GM04504 (cell line): ENCODE results near the gene SERPING1.

Experiments
- DNase-seq: peaks from one replicate; pipeline ENCODE4 v3.0.0-alpha.2; 2012; ENCODE audit warnings: low read depth

Gene SERPING1

DNA sequence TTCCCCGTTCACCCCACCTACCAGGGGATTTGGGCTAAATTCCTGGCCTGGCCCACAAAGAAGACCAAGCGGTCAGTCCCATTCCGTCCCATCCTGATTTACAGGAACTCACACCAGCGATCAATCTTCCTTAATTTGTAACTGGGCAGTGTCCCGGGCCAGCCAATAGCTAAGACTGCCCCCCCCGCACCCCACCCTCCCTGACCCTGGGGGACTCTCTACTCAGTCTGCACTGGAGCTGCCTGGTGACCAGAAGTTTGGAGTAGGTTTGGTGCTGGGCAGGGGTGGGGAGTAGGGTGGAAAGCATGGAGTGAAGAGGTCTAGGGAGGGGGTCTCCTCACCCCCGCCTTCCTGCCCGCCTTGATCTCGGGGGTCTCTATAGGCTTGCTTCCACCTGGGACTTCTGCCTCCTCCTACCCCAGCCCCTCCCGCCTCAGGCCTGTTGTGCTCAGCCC, at the start of gene SERPING1:
TSS of gene SERPING1 (plus strand) at position 225 of the 455 bp plus-strand sequence. CDS start 586 bp downstream, outside the sequence.
- DNase-seq, result no peak

DNA sequence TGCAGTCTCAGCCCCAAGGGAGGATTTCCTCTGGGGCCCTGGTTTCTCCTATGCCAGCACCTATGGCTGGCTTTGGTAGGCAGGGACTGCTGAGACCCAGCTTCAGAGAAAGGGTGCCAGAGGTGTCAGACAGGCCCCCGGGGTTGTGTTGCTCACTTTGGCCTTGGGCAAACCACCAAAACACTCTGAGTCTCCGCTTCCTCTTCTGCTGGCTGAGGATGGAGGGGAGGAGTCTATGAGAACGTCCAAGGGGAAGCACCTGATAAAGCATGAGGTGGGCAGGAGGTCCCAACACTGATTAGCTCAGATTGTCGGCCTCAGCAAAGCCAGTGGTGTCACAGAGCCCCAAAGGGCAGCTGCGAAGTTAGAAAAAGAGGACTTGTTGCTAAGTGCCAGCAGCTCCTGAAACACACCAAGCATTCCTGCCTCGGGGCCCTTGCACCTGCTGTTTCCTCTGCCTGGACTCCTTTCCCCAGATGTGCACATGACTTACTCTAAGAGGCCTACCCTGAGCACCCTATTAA, 49.6 kb upstream of the SERPING1 start:
- DNase-seq, result no peak

DNA sequence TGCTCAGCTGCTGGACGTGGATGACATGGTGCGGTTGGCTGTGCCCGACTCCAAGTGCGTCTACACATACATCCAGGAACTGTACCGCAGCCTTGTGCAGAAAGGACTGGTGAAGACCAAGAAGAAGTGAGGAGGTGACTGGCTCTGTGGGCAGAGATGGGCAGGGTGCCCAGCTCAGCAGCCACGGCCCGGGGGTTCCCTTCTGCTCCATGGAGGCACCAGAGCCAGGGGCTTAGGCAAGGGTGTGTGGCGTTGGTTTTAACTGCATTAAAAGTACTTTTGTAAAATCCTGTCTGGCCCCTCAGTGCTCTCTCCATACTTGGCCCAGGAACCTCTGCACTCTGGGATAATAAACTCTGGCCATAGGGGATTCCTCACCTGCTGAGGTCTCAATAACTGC, 47.5 kb upstream of the SERPING1 start:
- no peak for DNase-seq

DNA sequence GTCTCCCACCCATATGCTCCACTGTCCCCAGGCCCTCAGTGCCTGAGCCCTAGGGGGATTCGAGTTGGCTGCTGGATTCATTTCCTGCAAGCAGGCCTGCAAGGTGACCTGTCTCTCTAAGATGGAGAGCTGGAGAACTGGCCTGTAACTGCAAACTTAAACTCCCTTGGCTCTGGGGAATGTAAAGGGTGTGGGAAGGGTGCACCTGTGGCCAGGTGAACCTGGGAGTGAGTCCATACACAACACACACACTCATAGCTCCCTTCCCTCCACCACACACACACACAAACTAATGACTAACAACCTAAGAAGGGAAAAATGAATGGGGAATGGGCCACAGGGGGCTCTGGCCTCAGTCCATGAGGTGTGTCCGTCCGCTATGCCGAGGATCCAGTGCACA, 45.5 kb upstream of the SERPING1 start:
- DNase-seq, result no peak

DNA sequence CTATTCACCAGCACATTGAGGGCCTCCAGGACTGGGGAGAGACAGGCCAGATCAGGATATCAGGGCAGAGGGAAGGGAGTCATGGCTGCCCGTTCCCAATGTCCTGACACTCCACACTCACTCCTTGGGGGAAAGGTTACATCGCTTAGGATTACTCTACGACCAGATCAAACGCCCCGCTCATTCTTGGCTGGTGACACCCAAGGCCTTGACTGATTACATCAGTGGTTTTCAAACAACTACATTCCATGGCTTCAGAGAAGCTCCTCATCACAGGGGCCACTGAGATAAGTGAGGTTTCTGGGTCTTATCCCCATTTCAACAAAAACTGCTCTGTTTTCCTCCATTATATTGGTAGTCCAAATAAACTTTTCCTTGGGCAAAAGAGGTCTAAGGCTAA, 45.0 kb upstream of the SERPING1 start:
- no peak for DNase-seq

DNA sequence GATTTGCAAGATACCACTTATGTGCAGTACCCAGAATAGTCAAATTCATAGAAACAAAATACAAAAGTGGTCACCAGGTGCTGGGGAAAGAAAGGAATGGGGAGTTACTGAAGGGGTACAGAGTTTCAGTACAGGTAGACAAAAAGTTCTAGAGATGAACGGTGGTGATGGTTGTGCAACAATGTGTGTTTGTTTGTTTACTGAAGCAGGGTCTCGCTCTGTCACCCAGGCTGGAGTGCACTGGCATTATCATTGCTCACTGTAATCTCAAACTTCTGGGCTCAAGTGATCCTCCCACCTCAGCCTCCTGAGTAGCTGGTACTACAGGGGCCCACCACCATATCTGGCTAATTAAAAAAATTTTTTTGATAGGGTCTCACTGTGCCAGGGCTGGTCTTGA, 42.1 kb upstream of the SERPING1 start:
- DNase-seq, result no peak

DNA sequence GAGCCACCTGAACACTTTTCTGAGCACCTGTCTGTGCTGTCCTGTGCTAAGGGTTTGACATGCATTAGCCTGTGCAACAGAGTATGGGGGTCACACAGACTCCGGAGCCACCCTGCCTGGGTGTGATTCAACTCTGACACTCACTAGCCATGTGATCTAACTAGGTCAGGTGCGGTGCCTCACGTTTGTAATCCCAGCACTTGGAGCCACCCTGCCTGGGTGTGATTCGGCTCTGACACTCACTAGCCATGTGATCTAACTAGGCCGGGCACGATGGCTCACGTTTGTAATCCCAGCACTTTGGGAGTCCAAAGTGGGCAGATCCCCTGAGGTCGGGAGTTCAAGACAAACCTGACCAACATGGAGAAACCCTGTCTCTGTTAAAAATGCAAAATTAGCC, 41.4 kb upstream of the SERPING1 start:
- no peak for DNase-seq

DNA sequence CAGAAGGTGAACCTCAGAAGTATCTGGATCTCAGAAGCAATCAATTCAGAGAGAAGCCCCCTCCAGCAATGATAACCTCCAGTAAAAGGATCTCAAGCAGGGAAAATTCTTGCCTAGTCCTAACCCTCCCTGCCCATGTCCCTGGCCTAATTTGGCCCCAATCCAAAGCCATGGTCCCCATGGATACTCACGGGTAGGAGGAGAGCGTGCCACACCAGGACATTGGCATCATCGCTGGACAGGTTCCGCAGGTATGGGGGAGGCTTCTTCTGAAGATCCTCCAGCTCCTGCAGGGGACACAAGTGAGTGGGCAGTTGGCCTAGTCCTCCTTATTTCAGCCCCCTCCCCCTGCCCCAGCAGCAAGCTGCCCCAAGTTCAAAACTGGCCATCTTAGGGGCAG, 37.3 kb upstream of the SERPING1 start:
- DNase-seq, result no peak

DNA sequence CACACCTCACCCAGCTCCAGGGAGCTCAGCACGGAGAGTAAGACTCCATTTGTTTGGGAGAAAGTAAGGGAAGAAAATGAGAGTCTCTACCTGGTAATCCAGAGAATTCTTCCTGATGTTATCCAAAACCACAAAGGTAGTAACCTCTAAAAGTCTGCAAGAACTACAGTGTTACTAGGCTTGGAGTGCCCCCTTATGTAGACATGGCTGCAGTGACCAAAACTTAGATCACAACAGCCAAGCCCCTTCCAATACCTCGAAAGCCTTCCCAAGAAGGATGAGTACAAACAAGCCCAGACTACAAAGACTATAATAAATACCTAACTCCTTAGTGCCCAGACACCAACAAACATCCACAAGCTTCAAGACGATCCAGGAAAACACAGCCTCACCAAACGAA, 34.9 kb upstream of the SERPING1 start:
- no peak for DNase-seq

DNA sequence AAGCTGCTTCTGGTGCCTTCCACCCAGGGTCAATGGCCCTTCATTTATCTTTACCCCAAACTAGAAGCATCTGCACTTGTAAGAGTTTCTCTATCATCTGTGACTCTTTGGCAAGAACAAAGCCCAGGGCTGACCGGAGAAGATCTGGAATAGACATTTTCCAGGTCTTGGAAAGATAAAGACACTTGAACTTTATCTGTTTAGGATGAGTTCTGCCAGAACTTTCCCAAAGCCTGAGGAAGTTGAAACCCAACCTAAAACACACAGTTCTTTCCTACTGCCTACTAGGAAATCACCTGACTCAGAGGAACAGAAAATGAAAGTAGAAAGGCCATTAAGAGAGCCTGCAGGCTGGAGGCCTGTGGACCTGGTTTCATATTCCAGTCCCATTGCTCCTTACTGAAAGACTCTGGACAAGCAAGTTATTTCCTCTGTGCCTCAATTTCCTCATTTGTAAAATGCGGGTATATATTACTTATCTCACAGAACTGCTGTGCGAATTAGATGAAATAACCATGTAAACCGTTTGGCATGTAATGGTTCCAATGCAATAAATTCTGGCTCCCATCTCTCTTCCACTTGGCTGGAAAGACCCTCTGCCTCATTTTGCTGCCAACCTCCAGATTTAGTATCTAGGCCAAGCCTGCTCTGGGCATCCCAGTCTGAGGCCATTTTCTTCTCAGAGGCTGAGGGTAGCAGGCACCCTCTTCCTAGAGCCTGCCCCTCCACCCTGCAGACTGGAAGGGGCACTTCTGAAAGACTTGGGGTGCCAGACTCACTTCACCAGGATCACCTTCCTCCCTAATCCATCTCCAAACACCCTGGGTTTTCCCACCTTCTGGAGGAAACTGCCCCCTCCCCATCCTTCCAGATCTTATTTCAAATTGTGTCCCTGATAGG, 31.2 kb upstream of the SERPING1 start:
- DNase-seq, result peak; percentile 16

DNA sequence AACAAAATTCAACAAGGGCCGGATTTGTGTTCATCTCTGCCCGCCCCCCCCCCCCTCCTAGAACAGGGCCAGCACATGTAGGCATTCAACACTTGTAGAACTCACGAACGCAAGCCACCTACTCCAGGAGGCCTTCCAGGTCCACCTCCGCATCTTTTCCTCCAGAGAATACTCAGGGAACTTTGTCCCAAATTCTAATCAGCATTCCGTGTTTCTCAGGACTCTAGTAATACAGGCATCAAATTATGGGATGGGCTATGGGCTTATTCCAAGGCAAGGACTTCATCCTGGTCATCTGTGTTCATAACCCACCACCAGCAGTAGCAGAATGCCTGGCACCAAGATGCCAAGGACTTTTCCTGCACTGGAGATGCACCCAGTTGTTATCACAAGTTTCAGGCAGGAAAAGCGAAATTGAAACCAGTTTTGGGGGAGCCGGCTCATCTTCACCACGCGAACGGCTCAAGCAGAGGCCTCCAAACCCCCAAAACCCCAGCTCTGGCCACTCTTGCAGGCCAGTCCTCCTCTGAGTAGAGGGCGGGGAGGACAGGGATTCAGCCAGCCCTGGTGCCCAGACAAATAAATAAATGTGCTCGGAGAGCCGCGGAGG, 30.5 kb upstream of the SERPING1 start:
- peak; percentile 11 for DNase-seq

DNA sequence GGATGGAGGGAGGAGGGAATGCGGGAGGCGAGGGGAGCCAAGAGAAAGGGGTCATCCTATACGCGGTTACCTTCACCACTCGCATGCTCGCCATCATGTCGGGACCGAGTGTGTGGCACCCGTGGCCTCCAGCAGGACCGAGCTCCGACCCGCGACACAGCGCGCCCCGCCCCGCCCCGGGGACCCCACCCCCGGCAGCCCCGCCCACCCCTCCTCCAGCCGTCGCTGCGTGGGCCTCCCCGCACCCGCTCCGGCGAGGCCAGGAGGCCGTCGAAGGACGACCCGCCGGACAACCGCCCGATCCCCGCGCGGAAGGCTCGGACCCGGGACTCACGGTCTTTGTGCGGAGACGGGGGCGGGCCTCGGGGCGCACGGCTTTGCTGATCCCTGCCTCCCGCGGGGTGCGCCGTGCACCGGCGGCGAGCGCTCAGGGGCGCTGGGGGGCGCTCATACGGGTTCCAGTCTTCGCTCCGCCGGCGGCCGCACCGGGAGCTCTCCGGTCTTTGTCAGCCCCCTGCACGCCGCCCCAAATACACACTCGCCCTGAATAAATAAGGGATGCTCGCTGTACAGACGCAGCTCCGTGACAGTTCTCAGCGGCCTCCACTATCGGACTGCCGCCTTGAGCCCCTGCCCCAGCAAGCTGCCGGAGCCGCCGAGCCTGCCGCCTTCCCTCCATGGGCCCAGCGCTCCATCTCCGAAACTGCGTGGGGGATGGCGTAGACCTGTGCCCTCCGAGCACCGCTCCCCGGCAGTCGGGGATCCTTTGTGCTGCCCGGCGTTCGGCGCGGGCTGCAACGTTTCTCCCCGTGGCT, 29.8 kb upstream of the SERPING1 start, which contains the start of gene UBE2L6:
TSS of gene UBE2L6 (minus strand) at position 158 of the 815 bp plus-strand sequence. CDS start at position 97, 61 bp downstream.
- DNase-seq, result peak; percentile 9

DNA sequence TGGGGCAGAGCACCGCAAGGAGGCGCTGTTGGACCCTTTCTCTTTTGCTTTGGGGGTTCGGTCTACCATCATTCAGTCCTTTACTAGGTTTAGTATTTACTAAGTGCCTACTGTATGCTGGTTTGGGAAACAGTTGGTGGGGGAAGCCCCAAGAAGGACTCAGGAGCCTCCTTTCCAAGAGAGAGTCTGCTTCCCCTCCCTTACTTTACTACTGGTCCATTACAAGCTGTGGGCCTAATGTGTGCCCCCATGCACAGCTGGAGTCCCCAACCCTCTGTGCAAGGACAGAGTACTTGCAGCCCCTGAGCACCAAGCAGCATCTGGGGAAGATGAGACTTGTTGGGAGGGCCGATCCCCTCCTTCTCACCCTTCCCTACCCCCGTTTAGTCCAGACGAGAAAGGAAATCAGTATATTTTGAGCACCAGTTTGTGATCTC, 29.1 kb upstream of the SERPING1 start:
- DNase-seq, result peak; percentile 54

DNA sequence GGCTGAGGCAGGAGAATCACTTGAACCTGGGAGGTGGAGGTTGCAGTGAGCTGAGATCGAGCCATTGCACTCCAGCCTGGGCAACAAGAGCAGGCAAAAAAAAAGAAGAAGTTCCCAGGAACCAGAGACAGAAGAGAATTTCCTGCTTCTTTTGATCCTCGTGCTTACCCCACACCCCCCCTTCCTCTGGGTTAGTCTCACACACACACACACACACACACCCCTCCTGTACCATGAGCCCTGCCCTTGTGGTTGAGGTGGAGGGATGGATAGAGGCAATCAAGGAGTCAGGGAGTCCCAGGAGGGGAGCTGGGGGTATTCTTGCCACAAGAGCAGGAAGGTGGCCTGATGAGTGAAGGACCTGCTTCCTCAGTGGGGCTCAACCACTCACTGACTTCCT, 25.9 kb upstream of the SERPING1 start:
- no peak for DNase-seq

DNA sequence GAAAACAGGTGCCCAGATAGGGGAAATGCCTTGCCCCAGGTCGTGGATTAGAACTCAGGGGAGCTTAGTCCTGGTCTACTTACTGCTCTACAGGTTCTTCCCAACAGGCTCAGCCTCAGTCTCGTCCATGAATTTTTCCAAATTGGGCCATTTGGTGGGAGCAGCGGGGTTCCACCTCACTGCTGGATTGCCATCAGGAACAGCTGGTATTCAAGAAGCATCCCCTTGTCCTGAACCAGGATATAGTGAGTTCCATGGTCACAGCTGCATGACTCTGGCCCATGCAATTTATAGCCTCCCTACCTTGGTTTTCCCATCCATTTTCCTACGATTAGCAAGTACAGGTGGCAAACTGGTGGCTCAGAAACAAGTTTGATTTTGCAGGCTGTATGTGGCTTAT, 23.4 kb upstream of the SERPING1 start:
- no peak for DNase-seq

DNA sequence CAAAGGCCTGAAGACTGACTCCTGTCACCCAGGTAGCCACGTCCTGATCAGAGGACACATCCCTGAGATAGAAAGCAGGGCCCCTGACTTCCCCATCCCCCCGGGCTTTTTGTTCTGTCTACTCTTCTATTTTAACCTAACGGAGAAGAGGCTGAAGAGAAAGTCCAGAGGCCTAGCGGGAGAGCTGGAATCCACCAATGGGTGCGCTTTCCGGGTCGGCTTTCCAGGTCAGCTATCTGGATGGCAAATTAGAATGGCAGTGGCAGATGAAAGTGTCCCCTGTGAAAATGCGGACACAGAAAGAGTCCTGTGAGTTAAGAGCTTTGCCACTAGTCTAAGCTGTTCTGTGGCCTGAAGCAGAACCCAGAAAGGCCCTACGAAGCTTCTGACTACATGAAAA, 13.1 kb upstream of the SERPING1 start:
- DNase-seq, result no peak

DNA sequence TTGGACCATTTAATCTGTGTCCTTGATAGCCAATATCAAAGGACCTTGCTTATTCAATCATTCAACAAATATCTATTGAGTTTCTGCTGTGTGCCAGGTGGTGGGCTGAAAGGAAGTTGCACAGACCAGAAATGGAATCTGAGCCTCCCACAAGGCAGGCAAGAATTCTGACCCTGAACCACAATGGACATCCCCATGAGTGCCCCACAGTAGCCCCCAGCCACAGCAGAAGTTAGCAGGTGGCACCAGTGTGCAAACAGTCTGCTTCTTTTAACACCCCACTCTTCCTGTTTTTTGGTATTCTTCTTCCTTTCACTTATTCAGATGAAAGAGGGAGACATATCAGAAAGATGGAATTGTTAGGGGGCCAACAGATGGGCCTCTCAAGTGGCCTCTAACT, 12.2 kb upstream of the SERPING1 start:
- no peak for DNase-seq

DNA sequence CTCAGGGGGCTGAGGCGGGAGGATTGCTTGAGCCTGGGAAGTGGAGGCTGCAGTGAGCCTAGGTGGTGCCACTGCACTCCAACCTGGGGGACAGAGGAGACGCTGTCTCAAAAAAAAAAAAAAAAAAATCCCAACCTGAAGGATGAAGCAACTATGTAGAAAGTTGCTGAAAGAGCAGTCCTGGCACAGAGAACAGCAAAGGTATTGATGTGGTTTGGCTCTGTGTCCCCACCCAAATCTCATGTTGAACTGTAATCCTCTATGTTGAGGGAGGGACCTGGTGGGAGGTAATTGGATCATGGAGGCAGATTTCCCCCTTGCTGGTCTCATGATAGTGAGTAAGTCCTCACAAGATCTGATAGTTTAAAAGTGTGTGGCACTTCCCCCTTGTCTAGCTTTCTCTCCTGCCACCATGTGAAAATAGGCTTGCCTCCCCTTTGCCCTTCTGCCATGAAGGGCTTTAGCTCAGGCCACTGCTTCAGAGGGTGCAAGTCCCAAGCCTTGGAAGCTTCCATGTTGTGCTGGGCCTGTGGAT, 10.7 kb upstream of the SERPING1 start:
- no peak for DNase-seq

DNA sequence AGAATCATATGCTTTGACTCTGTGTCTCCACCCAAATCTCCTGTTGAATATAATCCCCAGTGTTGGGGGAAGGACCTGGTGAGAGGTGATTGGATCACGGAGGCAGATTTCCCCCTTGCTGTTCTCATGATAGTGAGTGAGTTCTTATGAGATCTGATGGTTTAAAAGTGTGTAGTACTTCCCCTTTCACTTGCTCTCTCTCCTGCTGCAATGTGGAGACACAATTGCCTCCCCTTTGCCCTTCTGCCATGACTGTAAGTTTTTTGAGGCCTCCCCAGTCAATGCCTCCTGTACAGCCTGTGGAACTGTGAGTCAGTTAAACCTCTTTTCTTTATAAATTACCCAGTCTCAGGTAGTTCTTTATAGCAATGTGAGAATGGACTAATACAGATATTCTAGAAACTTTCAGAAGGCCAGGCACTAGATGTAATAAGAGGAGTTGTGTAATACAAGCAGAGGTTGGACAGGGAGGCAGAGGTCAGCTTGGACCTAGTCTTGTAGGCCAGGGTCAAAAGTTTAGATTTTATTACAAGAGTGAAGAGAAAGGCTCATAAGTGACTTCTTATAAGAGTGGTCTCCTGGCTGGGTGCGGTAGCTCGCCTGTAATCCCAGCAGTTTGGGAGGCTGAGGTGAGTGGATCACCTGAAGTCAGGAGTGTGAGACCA, 9.3 kb upstream of the SERPING1 start:
- DNase-seq, result no peak

DNA sequence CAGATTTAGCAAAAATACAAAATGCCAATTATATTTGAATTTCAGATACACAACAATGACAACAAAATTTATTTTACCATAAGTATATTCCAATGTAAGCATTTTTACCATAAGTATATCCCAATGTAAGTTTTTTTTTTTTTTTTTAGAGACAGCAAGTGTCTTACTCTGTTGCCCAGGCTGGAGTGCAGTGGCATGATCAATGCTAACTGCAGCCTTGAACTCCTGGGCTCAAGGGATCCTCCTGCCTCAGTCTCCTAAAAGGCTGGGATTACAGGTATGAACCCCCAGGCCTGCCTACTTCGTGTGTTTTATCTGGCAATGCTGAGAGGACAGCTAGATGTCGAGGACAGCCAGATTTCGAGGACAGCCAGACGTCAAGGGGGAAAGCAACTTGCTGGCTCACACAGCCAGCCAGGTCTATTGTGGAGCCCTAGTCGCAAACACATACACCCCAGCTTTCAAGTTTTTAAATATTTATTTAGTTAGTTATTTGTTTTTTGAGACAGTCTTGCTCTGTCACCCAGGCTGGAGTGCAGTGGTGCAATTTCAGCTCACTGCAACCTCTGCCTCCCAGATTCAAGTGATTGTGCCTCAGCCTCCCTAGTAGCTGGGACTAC, 1.1 kb upstream of the SERPING1 start:
- no peak for DNase-seq
